Activated T-cell treated with anti-CD3 and anti-CD28 coated beads for 1 hour (primary cell): Measurements from ENCODE around the gene CUL4A.

Experiments used
- DNase-seq: peaks from one replicate; pipeline ENCODE4 v3.0.0-alpha.2; 2020; ENCODE audit warnings: low read depth

The CUL4A gene

DNA sequence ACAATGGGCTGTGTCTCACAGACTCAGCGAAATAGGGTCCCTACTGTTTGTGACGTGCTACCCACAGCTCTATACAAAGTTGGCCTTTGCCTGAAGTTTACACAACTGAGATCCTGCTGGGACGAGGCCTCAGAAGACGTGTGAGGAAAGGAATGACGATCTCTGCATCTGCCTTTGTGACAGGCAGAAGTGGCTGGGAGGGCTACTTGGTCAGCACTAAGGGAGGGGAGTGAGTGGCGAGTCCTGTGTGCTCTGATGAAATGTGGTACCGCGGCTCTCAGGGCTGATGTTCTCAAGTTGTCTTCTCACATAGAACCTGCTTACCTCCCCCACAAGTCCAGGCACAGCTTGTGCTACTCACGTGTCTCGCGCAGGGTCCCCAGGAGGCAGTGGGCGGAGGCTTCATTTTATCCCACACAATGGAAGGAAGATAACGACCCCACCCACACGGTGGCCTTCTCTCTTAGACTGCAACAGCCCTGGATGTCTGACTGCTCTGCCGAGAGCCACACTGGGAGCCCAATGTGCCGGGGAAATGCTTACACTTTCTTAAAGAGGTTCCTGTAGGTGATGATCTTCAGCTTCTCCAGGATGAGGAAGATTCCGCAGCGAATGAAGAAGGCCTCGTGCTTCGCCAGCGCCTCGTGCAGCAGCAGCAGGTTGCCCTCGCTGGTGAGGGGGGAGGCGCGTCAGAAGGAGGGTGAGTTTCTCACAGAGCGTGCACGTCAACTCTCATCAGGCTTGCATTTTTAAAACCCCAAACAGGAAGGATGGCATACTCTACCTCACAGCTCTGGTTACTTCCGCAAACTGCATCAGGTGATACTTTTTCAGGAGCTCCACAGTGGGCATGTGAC, 29.8 kb upstream of the CUL4A start:
- no peak for DNase-seq

GRCh38 chr13:113182046-113182445, 27.4 kb upstream of the CUL4A start:
- no peak for DNase-seq

DNA sequence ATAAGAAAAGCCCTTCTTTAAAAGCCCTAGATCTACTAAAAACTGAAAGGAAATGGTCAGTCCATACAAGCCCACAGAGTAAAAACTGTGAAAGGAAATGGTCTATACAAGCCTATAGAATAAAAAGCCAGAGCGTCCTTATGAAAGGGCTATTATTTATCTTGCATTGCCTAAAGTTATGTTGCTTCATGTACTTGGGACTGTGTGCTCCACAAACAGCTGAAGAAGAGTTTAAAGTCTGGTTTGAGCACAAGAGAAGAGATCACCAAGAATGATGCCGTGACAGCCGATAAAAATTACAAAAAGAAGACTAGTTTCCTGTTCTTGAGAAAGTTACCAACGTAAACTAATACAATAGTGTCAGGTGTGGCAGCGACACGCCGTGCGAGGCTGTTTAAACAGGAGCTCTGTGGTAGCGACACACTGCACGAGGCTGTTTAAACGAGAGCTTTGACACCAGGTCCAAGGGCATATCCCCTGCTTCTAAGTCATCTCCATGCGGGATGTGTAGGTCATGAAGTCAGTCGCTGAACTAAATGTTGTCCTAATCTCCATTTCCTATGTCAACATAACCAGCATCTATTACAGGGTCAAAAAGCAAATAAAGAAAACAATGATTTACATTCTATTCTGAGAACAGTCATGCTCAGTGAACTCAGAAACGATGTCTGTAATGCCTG, 25.8 kb upstream of the CUL4A start:
- DNase-seq: no peak

- DNase-seq: no peak
Observed at GRCh38 chr13:113184568-113185440, 24.6 kb upstream of the CUL4A start.

DNA sequence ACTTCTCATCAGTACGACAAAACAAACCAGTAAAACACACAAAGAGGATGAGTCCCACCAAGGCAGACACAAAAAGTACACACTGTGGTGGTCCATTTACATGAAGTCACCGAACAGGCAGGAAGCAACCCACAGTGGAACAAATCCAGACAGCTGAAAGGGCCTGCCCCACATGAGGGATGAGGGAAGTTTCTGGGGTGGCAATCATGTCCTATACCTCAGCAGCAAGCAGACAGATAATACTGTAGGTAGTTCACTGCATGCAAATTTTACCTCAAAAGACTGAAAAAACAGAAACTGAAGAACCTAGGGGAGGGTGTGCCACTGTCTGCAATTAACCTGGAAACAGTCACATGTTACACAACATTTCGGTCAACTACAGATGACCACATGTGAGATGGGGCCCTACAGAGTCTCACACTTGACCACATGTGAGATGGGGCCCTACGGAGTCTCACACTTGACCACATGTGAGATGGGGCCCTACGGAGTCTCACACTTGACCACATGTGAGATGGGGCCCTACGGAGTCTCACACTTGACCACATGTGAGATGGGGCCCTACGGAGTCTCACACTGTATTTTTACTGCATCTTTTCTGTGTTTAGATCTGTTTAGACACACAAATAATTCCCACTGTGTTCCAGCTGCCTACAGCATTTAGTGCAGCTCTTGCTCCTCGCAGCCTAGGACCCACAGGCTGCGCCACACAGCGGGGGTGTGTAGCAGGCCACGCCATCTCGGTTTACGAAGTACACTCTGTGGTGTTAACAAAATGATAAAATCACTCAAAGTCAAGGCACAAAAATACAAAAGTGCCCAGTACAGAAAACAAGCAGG, 23.1 kb upstream of the CUL4A start:
- DNase-seq: no peak

GRCh38 chr13:113187263-113187669, 22.1 kb upstream of the CUL4A start:
- DNase-seq: no peak

- DNase-seq: no peak
Observed at GRCh38 chr13:113187883-113188665, 21.3 kb upstream of the CUL4A start.

- no peak for DNase-seq
Observed at GRCh38 chr13:113190181-113190580, 19.2 kb upstream of the CUL4A start.

DNA sequence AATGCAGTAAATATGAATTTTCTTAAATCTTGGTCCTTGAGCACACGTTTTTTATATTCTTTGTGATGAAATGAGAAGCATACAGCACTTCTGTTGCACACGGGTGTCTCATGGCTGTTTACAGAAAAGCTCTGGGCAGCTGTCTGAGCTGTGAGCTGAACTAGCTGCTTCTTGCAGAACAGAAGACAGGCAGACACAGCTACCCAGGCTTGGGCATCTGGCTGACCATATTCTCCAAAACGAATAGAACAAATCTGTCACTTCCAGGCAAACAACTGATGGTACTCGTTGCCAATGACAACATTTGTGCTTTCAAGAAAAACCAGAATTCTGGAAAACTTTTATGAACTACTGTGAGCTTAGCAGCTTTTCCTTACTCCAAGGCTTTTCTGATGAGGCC, 17.1 kb upstream of the CUL4A start:
- DNase-seq: no peak

DNA sequence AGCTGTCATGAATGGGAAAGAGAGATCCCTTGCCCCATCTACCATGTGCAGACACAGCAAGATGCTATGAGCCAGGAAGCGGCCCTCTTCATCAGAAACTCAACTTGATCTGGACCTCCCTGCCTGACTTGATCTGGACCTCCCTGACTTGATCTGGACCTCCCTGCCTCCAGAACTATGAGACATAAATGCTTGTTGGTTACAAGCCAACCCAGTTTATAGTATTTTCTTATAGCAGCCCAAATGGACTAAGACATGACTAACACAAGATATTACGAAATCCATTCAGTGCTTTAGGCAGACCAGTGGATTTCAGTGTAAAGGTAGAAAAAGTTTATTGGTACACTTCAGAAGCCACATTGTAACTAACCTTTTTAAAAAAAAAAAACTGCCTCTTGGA, 16.5 kb upstream of the CUL4A start:
- DNase-seq: no peak

GRCh38 chr13:113195360-113195759, 14.1 kb upstream of the CUL4A start:
- DNase-seq: no peak

- DNase-seq: no peak
Observed at GRCh38 chr13:113196970-113197737, 12.3 kb upstream of the CUL4A start.

- DNase-seq: no peak
Observed at GRCh38 chr13:113201815-113202214, 7.6 kb upstream of the CUL4A start.

DNA sequence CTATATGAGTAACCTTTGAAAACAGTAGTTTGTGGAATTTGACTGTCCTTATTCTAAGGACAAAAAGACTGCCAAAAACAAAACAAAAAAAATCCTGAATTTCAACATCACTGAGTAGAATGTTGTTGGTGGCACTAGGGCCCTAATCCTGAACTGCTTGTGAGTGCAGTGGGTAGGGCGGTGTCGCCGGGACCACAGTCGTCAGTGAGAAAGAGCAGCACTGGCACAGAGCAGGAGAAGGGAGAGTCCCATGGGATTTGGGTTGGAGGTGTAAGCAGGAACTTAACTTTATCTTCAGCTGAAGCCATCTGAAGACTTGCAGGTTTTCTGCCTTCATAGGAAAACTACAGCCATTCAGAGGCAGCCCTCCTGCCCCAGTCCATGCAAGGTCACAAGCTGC, 6.5 kb upstream of the CUL4A start:
- DNase-seq: no peak

GRCh38 chr13:113203507-113204377, 5.7 kb upstream of the CUL4A start:
- DNase-seq: no peak

DNA sequence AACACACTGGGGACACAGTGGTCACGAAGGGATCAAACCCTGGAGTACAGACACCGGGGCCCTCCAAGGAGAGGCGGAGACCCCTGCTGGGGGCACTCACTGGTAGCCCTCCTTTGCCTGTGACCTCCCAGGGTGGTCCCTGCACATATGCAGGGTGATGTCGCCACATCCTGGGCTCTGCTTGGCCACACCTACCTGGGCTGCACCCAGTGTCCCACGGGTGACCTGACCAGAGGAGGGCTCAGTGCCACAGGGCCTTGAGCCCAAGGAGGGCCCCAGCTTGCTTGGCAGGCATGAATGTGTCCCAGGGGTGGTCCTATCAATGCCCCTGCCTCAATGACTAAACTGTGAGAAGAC, 5.1 kb upstream of the CUL4A start:
- DNase-seq: no peak

DNA sequence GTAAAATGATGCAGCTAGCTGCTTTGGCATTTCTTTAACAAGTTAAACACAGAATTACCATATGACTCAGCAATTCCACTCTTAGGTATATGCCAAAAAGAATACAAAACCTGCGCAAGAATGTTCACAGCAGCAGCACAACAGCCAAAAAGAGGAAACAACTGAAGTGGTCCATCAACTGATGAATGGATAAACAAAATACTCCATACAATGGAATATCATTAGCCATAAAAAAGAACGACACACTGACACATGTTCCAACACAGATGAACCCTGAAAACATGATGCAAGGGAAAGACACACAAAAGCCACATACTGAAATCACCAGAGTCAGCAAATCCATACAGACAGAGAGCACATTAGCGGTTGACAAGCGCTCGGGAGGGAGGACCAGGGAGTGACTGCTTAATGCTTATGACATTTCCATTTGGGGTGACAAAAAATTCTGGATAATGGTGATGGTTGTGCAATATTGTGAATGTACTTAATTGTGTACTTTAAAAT, 3.9 kb upstream of the CUL4A start:
- no peak for DNase-seq

GRCh38 chr13:113207460-113207859, 2.0 kb upstream of the CUL4A start:
- DNase-seq: no peak

- no peak for DNase-seq
Observed at GRCh38 chr13:113207890-113208420, 1.5 kb upstream of the CUL4A start.
